Pulmonary artery endothelial cell (primary cell): ENCODE measurements around the gene ACTMAP. TPM values are rescaled to one million over a fixed set of nuclear protein-coding genes. Genes with fewer than 3 reads are reported as not detected.

Experiments used
- DNase-seq: peaks from one replicate; pipeline ENCODE4 v3.0.0-alpha.2; 2011; ENCODE audit warnings: low read depth, low spot score
- total RNA-seq: library from RNA; depleted of rRNA; stranded (reverse); fragments of >200 nt; gene quantifications from 2 replicates; pipeline ENCODE4 v1.2.3, GENCODE V29; 2014

ACTMAP gene
- total RNA-seq, 1 donor from 2014 or later = 0.59 TPM

- DNase-seq = no peak
These were observed 53.3 kb downstream of the ACTMAP start for GRCh38 chr19:40697007-40697406.

DNA sequence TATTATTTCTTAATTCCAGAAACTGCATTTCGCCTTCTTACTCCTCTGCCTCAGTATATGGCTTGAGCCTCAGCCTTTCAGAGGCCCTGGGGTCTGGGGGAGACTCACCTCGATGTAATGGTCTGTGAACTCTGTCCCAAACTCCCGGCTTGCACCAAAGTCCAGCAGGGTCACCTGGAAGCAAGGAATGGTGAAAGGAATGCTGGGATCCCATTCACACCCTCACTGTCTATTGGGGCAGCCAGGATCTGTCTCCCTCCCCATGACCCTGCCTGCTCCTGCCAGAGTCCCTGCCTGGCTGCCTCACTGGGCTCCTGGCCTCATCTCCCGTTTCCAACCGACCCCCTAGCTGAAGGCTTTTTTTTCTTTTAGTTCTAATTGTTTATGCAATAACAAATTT is 54.4 kb downstream of the ACTMAP start:
- DNase-seq = no peak

DNA sequence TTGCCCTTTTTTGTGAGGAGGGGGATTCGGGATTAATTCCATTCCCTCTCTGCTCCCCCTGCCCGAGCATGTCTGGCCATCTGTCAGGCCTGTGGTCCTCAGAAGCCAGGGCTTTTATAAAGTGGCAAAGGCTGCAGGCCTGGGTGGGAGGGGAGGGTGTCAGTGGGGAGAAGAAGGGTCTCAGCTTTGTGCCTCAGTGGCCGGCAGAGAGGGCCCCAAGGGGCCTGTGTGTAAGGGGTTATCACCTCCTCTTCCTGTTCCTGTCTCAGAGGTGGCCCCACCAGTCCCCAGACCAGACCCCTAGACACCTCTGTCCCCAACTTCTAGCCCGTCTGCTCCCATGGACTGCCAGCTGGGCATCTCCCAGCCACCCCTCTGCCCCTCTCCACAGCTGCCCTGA is 56.4 kb downstream of the ACTMAP start:
- DNase-seq = no peak

DNA sequence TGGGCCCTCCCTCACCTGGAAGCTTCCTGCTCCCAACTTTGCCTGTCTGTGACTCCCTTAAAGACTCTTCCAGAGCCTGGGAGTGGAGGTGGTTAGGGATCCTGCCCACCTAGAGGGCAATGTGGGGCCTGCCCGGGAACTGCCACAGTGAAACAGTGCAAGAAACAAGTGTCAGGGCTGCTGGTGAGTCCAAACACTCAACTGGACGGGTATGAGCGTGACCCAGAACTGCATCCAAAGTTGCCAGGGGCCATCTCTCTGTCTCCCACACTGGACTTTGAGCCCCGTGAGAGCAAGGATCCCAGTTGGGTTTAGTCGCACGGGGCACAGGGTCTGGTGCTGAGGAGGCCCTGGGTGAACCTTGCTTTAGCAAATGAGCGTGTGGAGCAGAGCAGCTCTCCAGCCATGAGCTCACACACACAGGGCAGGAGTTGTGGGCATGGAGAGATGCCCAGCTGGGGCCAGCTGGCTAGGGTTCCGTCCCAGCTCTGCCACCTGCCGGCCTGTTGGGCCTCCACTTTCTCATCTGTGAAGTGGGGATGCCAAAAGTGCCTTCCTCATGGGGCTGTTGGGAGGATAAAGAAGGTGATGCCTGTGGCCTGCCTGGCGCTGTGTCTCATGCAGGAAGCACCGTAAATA is 57.0 kb downstream of the ACTMAP start:
- no peak for DNase-seq

GRCh38 chr19:40692212-40692551 is 58.1 kb downstream of the ACTMAP start:
- no peak for DNase-seq

DNA sequence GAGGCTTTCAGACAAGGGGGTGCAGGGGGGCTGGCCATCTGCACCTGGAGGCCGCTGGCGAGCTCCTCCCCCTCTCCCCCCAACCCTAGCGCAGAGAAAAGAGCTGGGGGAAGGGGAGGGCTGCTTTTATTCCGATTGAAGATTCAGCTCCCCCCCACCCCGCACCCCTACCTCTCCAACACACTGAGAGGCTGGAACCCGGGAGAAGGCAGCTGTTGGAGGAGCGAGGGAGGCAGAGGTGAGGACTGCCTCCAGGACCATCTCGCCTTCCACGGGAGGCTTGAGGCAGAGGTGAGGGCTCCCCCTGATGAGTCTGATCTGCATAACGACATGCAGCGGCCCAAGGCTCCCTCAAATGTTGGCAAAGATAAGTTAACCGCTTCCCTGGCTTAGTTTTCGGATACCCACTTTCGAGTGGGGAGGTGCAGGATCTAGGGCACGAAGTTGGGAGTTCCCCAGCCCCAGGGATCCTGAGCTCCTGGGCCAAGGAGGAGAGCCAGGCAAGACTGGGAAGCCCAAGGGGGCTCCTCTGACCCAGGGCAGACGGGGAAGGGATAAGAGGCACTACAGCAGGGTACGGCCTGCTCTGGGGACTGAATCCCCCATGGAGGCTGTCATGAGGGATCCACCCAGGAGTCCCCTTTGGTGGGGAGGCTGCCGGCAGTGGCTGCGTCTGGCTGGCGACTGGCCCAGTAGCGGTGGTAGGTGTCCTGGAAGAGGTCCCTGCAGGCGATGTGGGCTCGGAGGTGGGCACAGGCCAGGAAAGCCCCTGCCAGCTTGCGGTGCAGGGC is 58.7 kb downstream of the ACTMAP start:
- DNase-seq = no peak

Other genes with a start within 250 kb of the ACTMAP start
- gene SHKBP1, start 173.6 kb downstream of the ACTMAP start, total RNA-seq = 29.5 and 33.5 TPM in 2 replicates
- 6.1 and 14.4 TPM in 2 replicates for gene LTBP4, start 149.1 kb downstream of the ACTMAP start, total RNA-seq
- 19.4 and 23.8 TPM in 2 replicates for gene NUMBL, start 59.8 kb downstream of the ACTMAP start, total RNA-seq
- gene COQ8B, start 33.6 kb downstream of the ACTMAP start, total RNA-seq = 16.5 and 25.7 TPM in 2 replicates
- 19.8 and 25.8 TPM in 2 replicates for gene ITPKC, start 33.4 kb downstream of the ACTMAP start, total RNA-seq
- gene SNRPA, start 726 bp upstream of the ACTMAP start, total RNA-seq = 54.3 and 55.1 TPM in 2 replicates
- gene MIA, start 25.0 kb upstream of the ACTMAP start, total RNA-seq = 0.20 TPM in 1 of 2 replicates, not detected in the other
- 6.7 and 10.6 TPM in 2 replicates for gene RAB4B, start 27.8 kb upstream of the ACTMAP start, total RNA-seq
- gene EGLN2, start 48.7 kb upstream of the ACTMAP start, total RNA-seq = 117 and 150 TPM in 2 replicates
- not detected in 2 replicates for gene CYP2A6, start 100.0 kb upstream of the ACTMAP start, total RNA-seq
- gene CYP2A7, start 131.8 kb upstream of the ACTMAP start, total RNA-seq = not detected in 2 replicates
- not detected in 2 replicates for gene CYP2B6, start 240.8 kb upstream of the ACTMAP start, total RNA-seq